LNCaP clone FGC (cell line): ENCODE data around the gene CASP3.

ENCODE experiments used
- DNase-seq: peaks from one replicate; pipeline ENCODE4 v3.0.0-alpha.2; 2011; ENCODE audit warnings: low read depth
- H3K4me3 ChIP-seq: 2 replicates; pipeline ENCODE4 v1.5.1; 2011; ENCODE audit warnings: mild to moderate bottlenecking, low read depth, low read length, control low read depth
- TF ChIP-seq, protein P1 (sequence below): IDR thresholded peaks from 2 replicates; pipeline ENCODE4 v1.5.1; 2012; ENCODE audit warnings: mild to moderate bottlenecking; ENCODE audit not compliant: control insufficient read depth, insufficient read depth; ENCODE audit errors: extremely low read depth

The CASP3 gene

DNA sequence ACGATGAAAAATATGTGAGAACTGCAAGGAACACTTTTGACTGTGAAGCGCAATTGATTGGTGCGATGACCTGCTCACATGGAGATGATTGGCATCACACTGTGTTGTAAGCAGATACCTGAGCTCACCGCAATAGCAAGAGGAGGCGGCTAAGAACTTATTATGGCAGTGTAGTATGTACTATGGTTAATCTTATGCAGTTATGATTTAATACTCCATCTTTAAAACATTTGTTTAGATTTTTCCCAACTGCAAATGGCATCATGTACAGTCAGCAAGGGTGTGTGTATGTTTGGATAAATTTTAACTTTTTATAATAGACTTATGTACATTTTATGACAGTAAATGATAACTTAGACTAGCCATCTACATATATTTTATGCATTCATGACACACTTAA lies 25.8 kb upstream of the CASP3 start:
- no peak for DNase-seq
- TF ChIP-seq, protein P1, sequence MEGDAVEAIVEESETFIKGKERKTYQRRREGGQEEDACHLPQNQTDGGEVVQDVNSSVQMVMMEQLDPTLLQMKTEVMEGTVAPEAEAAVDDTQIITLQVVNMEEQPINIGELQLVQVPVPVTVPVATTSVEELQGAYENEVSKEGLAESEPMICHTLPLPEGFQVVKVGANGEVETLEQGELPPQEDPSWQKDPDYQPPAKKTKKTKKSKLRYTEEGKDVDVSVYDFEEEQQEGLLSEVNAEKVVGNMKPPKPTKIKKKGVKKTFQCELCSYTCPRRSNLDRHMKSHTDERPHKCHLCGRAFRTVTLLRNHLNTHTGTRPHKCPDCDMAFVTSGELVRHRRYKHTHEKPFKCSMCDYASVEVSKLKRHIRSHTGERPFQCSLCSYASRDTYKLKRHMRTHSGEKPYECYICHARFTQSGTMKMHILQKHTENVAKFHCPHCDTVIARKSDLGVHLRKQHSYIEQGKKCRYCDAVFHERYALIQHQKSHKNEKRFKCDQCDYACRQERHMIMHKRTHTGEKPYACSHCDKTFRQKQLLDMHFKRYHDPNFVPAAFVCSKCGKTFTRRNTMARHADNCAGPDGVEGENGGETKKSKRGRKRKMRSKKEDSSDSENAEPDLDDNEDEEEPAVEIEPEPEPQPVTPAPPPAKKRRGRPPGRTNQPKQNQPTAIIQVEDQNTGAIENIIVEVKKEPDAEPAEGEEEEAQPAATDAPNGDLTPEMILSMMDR: no peak
- no peak overlapping the region for H3K4me3 ChIP-seq

DNA sequence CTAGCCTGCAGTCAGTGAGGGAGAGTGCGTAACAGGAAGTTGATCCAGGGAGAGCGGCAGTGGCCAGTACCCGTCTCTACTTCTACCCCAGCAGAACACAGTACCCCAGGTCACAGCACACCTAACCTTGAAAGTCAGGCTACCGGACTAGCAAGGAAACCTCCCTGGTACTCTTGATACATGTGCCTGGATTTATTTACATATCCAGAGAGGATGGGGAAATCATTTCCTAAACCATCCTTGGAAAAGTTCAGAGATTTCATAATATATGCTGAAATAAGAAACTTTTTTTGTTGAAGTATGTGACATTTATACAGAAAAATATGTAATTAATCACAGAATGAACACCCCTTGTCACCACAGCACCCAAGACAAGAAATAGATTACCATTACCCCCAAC lies 24.8 kb upstream of the CASP3 start:
- no peak for DNase-seq
- TF ChIP-seq, protein P1: no peak
- H3K4me3 ChIP-seq: no peak overlapping the region

DNA sequence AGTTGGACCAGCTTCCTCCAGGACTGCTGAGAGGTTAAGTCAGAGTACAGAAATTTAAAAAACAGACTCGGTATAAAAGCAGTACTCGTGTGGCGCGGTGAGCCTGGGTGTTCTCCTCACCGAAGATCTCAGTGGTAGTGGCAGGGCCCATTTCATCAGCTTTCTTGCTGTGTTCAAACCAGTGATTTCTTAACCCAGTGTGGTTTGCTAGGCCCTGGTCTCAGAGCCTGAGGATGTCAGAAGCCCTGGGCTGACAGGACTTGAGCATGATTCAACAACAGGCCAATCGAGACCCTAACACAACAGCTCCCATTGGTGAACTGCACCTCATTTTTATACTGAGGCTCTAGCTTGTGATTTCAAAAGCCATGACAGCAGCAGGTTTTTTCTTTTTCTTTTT lies 23.5 kb upstream of the CASP3 start:
- TF ChIP-seq, protein P1: no peak
- no peak for DNase-seq

DNA sequence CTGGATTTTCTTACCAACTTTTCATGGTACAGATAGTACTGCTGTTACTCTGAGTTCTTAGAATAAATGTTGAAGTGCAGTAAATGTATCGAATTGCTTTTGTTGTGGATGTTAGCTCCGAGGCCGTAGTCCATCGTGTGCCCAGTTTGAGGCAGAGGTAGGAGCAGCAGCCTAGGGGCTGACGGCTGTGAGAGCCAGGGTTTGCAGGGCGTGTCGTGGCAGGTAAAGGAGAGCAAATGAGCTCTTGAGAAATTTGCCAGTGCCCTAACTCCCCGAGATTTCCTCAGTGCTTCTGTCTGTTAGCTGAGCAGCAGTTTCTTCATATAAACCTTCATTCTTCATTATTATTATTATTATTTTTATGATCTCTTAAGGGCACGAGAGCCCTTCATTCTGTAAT lies 21.9 kb upstream of the CASP3 start:
- DNase-seq: no peak
- no peak overlapping the region for H3K4me3 ChIP-seq
- TF ChIP-seq, protein P1: no peak

More for the DNA sequence above, 23.5 kb upstream of the CASP3 start:
- H3K4me3 ChIP-seq: no peak overlapping the region

DNA sequence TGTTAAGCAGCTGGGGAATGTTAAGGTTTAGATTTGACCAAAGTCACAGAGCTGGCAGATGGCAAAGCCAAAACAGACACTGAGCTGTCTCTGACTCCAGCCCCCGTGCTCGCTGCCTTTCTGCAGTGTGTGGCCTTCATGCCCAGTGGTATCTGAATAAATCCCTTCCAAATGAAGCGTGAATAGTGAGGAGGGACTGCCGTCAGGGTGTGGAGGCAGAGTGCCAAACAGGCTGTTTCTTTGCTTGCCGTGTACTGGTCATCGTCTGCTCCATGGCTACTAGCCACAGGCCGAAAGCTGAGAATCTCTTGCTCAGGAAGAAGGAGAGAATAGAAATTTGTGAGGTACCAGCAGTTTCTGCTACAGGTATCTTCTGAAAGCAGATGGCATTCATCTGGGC lies 20.0 kb upstream of the CASP3 start:
- no peak for DNase-seq
- no peak overlapping the region for H3K4me3 ChIP-seq
- TF ChIP-seq, protein P1: no peak

DNA sequence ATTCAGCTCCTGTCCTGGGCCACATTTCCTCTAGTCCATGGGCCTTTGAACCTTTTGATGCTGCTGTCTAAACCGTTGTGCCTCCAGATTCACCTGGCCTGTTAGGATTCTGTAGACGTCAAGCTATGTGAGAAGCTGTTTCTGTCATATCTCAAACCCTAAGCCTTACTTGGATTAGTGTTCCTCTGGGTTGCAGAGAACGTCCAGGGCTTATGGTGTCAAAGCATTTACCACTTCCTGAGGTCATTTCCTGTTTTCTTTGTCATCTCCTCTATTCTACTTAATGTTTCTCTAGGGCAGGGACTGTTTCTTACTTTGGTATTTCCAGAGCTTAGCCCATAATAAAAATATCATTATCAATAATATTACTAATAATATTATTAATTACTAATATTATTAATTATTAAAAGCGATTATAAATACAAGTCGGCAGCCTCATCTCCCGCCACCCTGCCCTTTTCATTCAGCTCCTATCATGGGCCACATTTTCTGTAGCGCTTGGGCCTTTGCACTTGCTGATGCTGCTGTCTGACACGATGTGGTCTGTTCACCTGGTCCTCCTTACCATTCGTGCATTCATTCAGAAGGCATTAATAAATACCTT lies 19.4 kb upstream of the CASP3 start:
- TF ChIP-seq, protein P1: no peak
- no peak overlapping the region for H3K4me3 ChIP-seq
- no peak for DNase-seq

DNA sequence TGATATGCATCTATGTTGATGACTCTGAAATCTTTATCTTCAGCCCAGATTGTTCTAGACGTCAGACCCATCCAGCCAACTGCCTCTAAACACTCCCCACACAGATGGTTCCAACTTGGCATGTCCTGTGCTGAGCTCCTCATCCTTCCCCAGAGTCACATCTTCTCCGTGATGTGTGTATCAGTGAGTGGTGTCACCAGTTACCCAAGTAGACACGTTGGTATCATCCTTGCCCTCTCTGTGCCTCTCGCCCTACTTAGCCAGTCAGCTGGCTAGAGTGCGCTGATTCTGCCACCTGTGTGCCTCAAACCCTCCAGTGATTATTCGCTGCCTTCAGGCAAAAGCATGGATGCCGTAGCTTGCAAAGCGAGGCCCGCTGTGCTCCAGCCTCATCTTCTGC lies 18.8 kb upstream of the CASP3 start:
- TF ChIP-seq, protein P1: no peak
- H3K4me3 ChIP-seq: no peak overlapping the region
- no peak for DNase-seq
